ENCODE data around the gene SNAPC2. TPM values are rescaled to one million over a fixed set of nuclear protein-coding genes. Genes with fewer than 3 reads are reported as not detected.

The SNAPC2 gene
- total RNA-seq, 1 donor from 2014 or later, result 30.5 TPM

DNA sequence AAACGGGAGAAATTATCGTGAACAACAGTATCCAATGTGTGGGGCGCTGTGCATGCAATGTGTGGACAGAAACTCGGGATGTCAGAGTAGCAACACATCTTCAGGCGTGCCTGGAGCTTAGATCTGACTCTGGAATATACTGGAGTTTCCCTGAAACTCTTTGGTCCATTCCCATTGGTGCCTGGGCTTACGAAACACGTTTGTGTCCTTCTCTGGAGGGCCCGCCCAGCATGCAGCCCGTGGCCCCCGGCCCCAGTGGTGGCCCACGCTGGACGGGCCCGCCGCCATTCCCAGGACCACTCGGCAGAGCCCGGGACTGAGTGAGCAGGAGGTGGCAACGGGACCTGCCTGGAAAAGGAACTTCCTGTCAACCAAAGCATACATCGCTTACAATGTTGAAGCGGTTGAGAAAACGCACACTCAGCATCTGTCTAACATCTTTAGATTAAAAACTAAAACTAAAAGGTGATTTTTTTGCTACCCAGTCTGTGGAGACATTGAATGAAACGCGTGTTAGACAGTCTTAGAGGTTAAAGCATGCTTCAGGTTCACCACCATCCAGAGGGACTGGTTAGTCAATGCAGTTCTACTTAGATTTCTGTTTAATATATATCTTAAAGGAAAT lies 42.6 kb downstream of the SNAPC2 start:
- Histone ChIP-seq H3K9me3 (no peaks in the 10 kb centered on the region), H3K27ac (no peak overlapping the region), H3K4me3 (no peak overlapping the region), H3K27me3 (no peaks in the 10 kb centered on the region), H3K4me1 (no peaks in the 10 kb centered on the region), H3K36me3 (peaks cover 47 to 73% of the 10 kb centered on the region in 2 donors)
- intact Hi-C loops (cut with DNase I), result no loop called here
- TF ChIP-seq, protein P1, sequence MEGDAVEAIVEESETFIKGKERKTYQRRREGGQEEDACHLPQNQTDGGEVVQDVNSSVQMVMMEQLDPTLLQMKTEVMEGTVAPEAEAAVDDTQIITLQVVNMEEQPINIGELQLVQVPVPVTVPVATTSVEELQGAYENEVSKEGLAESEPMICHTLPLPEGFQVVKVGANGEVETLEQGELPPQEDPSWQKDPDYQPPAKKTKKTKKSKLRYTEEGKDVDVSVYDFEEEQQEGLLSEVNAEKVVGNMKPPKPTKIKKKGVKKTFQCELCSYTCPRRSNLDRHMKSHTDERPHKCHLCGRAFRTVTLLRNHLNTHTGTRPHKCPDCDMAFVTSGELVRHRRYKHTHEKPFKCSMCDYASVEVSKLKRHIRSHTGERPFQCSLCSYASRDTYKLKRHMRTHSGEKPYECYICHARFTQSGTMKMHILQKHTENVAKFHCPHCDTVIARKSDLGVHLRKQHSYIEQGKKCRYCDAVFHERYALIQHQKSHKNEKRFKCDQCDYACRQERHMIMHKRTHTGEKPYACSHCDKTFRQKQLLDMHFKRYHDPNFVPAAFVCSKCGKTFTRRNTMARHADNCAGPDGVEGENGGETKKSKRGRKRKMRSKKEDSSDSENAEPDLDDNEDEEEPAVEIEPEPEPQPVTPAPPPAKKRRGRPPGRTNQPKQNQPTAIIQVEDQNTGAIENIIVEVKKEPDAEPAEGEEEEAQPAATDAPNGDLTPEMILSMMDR (IDR thresholded peaks at IDR 0.05), result no peak
- no peak for DNase-seq (ENCODE audit: low spot score in 2 of 2)

DNA sequence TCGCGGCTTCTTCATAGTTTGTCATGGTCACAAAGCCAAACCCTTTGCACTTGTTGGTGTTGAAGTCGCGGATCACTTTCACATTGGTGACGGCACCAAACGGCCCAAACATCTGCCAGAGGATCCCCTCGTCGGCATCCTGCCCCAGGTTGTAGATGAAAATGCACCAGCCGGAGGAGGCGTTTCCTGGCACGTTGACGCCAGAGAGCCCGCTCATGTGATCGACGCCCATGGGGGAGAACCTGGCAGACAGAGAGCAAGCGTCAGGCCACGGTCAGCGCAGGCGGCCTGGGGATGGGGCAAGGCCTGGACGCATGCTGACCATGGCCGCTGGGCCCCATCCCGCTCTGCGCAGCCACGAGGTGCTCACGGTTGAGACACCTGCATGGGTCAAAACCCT lies 43.4 kb downstream of the SNAPC2 start:
- peaks cover 48 to 81% of the 10 kb centered on the region in 2 donors for H3K36me3 ChIP-seq
- H3K27me3 ChIP-seq, result no peaks in the 10 kb centered on the region
- intact Hi-C loops (cut with DNase I), result no loop called here
- no peaks in the 10 kb centered on the region for H3K9me3 ChIP-seq
- no peak overlapping the region for H3K27ac ChIP-seq
- no peak overlapping the region for H3K4me3 ChIP-seq
- no peaks in the 10 kb centered on the region for H3K4me1 ChIP-seq
- DNase-seq (ENCODE audit: low spot score in 2 of 2), result no peak
- TF ChIP-seq, protein P1 (IDR thresholded peaks at IDR 0.05), result no peak

DNA sequence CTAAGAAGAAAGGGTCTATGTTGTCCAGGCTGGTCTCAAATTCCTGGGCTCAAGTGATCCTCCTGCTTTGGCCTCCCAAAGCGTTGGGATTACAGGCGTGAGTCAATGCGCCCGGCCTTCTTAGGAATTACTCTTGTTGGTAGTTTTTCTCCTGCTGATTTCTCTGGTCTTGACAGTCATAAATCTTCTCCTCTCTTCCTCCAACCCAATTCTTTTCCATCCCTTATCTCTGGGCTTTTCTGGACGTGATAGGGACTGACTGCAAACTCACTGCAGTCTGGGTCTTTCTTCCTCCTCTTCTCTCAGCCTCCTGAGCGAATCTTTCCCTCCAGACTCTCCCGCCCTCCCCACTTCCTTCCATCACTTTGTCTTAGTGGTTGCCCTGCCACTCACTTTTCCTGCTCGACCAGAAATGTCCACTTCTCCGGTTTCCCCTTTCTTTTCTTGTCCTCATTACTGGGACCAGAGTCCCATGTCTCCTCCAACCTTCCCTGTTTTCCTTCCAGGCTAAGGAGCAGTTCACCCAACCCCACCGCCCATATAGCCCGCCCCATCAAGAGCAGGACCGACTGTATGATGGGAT lies 45.2 kb downstream of the SNAPC2 start:
- Histone ChIP-seq H3K9me3 (no peaks in the 10 kb centered on the region), H3K27ac (no peak overlapping the region), H3K36me3 (peaks cover 48 to 86% of the 10 kb centered on the region in 2 donors), H3K4me1 (no peaks in the 10 kb centered on the region), H3K27me3 (no peaks in the 10 kb centered on the region), H3K4me3 (no peak overlapping the region)
- no peak for DNase-seq (ENCODE audit: low spot score in 2 of 2)
- TF ChIP-seq, protein P1 (IDR thresholded peaks at IDR 0.05), result no peak
- intact Hi-C loops (cut with DNase I), result no loop called here

DNA sequence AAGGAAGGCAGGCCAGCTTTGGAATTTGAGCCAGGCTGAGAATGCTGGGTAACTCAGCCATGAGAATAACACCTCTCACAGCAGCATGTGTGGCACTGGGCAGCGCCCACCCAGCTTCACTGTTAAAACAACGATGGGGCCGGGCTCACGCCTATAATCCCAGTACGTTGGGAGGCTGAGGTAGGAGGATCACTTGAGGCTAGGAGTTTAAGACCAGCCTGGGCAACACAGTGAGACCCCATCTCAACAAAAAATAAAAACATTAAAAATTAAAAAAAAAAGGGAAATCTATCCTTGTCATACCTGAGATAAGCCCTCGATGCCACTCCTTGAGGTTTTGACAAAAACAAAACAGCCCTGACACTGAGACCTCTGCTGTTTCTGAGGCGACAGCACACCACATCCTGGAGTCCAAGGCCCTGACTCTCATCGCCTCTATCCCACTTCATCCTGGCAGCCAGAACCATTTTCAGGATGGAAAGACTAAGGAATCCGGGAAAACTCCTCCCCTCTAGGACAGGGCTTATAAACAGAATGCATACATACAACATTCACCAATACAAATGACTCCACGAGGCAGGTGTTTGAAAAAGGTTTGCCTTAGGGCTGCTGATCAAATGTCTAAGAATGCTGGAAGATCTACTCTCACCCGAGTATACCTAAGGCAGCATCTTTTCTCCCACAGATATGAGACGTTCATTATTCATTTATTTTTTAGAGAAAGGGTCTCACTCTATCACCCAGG lies 46.0 kb downstream of the SNAPC2 start:
- Histone ChIP-seq H3K27me3 (no peaks in the 10 kb centered on the region), H3K36me3 (peaks cover 46 to 84% of the 10 kb centered on the region in 2 donors), H3K27ac (no peak overlapping the region), H3K9me3 (no peaks in the 10 kb centered on the region), H3K4me3 (no peak overlapping the region), H3K4me1 (no peaks in the 10 kb centered on the region)
- TF ChIP-seq, protein P1 (IDR thresholded peaks at IDR 0.05), result no peak
- intact Hi-C loops (cut with DNase I), result no loop called here
- DNase-seq (ENCODE audit: low spot score in 2 of 2), result no peak

DNA sequence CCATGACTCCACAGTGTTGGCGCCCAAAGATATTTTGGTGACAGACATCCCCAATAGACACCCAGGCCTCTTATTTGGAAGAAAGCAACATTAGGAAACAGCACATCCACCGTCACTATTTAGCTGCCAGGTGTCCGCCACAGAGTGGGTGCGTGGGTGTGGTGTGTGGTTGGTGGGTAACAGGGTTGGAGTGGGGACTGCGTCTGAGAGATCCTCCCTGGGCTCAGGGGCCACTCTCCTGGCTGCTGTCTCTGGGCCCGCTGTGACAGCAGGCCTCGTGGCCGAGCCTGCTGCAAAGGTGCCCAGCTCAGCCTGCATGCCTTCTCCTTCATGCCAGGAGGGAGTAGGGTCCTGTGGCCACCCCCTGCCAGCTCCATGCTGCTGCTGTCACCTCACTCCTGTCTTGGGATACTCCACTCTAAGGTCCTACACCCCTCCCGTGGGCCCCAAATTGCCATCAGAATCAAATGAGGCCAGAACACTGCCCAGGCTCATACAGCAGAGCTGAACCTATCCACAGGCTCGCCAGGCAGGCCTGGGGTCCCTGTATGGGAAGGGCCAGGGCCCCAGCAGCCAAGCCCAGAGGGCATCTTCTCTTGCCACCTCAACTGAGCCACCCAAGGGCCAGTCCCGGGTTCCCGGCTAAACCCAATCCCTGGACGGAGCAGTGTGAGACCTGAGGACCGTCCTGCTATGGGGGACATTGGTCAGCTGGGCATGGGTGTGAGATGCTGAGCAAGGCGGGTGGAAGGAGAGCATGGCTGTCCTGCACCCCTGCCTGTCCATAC lies 48.1 kb downstream of the SNAPC2 start:
- DNase-seq (ENCODE audit: low spot score in 2 of 2), result no peak
- Histone ChIP-seq H3K4me1 (no peaks in the 10 kb centered on the region), H3K27ac (no peak overlapping the region), H3K4me3 (no peak overlapping the region), H3K9me3 (no peaks in the 10 kb centered on the region), H3K36me3 (peaks cover 50 to 87% of the 10 kb centered on the region in 2 donors), H3K27me3 (no peaks in the 10 kb centered on the region)
- intact Hi-C loops (cut with DNase I), result no loop called here
- TF ChIP-seq, protein P1 (IDR thresholded peaks at IDR 0.05), result no peak
